Activated CD4-positive, alpha-beta memory T cell treated with anti-CD3 and anti-CD28 coated beads, Interleukin-2, amount 10 ng/mL, durations not matched to agents 7 days and 5 days (primary cell): ENCODE measurements around the gene DUSP16. TPM values are rescaled to one million over a fixed set of nuclear protein-coding genes. Genes with fewer than 3 reads are reported as not detected.

Source experiments
- CTCF ChIA-PET: fragments of 350-600 bp; sonication (Branson Sonifier 250); formaldehyde crosslinking; loops from one replicate; lab custom pipeline; 2021; ENCODE audit warnings: antibody characterized with exemption, inconsistent platforms; lab: Charles Lee
- POLR2A ChIA-PET: fragments of 350-600 bp; sonication (Branson Sonifier 250); formaldehyde crosslinking; loops from one replicate; lab custom pipeline; 2021; ENCODE audit warnings: antibody characterized with exemption; lab: Charles Lee
- DNase-seq: peaks from one replicate; pipeline ENCODE4 v3.0.0-alpha.2; 2020
- H3K27ac Mint-ChIP-seq: one replicate; pipeline ENCODE4 v1.8.0; 2021; ENCODE audit warnings: mild to moderate bottlenecking, mixed read lengths
- H3K27me3 Mint-ChIP-seq: one replicate; pipeline ENCODE4 v1.8.0; 2021; ENCODE audit warnings: mixed read lengths
- H3K36me3 Mint-ChIP-seq: one replicate; pipeline ENCODE4 v1.8.0; 2021; ENCODE audit warnings: low read depth, mixed read lengths
- H3K4me1 Mint-ChIP-seq: one replicate; pipeline ENCODE4 v1.8.0; 2021; ENCODE audit warnings: mixed read lengths
- H3K4me3 Mint-ChIP-seq: one replicate; pipeline ENCODE4 v1.8.0; 2021; ENCODE audit warnings: mild to moderate bottlenecking, mixed read lengths
- H3K9me3 Mint-ChIP-seq: one replicate; pipeline ENCODE4 v1.8.0; 2021; ENCODE audit warnings: mixed read lengths
- total RNA-seq, 2 experiments: library from RNA; stranded (reverse); gene quantifications; one replicate each; pipeline ENCODE4 v1.2.3, GENCODE V29; 2021

DUSP16 gene
- total RNA-seq, 2 experiments from 2014 or later = 77.3 to 85.2 TPM

GRCh38 chr12:12427568-12427967 is 135.1 kb downstream of the DUSP16 start:
- H3K36me3 Mint-ChIP-seq = peaks cover 46% of the 10 kb centered on the region
- no peak overlapping the region for H3K4me3 Mint-ChIP-seq
- no peak overlapping the region for H3K27ac Mint-ChIP-seq
- DNase-seq = no peak
- peaks cover 19% of the 10 kb centered on the region for H3K9me3 Mint-ChIP-seq
- ChIA-PET POLR2A (interaction anchor here (1.6 kb wide), 1 partner anchor 46 kb away, joined by 7 read pairs; no protein-coding TSS in a partner anchor), CTCF (interaction anchor here (0.7 kb wide), 1 partner anchor 410 kb away, joined by 3 read pairs; no protein-coding TSS in a partner anchor)
- H3K27me3 Mint-ChIP-seq = no peaks in the 10 kb centered on the region
- H3K4me1 Mint-ChIP-seq = peaks cover 69% of the 10 kb centered on the region

GRCh38 chr12:12425616-12426015 is 137.0 kb downstream of the DUSP16 start:
- no peaks in the 10 kb centered on the region for H3K27me3 Mint-ChIP-seq
- ChIA-PET POLR2A (interaction anchor here (1.6 kb wide), 1 partner anchor 16 kb away, joined by 4 read pairs; no protein-coding TSS in a partner anchor), CTCF (no interaction called here)
- peaks cover 56% of the 10 kb centered on the region for H3K4me1 Mint-ChIP-seq
- H3K36me3 Mint-ChIP-seq = peaks cover 54% of the 10 kb centered on the region
- no peak overlapping the region for H3K4me3 Mint-ChIP-seq
- peaks cover 29% of the 10 kb centered on the region for H3K9me3 Mint-ChIP-seq
- H3K27ac Mint-ChIP-seq = no peak overlapping the region
- no peak for DNase-seq

GRCh38 chr12:12425001-12425400 is 137.7 kb downstream of the DUSP16 start:
- no peak overlapping the region for H3K4me3 Mint-ChIP-seq
- H3K27me3 Mint-ChIP-seq = no peaks in the 10 kb centered on the region
- H3K4me1 Mint-ChIP-seq = peaks cover 54% of the 10 kb centered on the region
- DNase-seq = no peak
- H3K36me3 Mint-ChIP-seq = peaks cover 59% of the 10 kb centered on the region
- ChIA-PET POLR2A (interaction anchor here (1.6 kb wide), 1 partner anchor 17 kb away, joined by 4 read pairs; no protein-coding TSS in a partner anchor), CTCF (no interaction called here)
- H3K9me3 Mint-ChIP-seq = peaks cover 33% of the 10 kb centered on the region
- H3K27ac Mint-ChIP-seq = no peak overlapping the region

Other genes with a start within 250 kb of the DUSP16 start
- gene MANSC1, start 212.6 kb downstream of the DUSP16 start, total RNA-seq = under 1 TPM; 0.10 to 0.15 TPM
- 10 to 100 TPM; 30.9 to 32.4 TPM for gene BORCS5, start 205.8 kb downstream of the DUSP16 start, total RNA-seq
- gene CREBL2, start 49.0 kb upstream of the DUSP16 start, total RNA-seq = 10 to 100 TPM; 24.2 to 26.1 TPM
- gene GPR19, start 133.3 kb upstream of the DUSP16 start, total RNA-seq = 10 to 100 TPM; 18.6 to 20.1 TPM
- gene CDKN1B, start 154.5 kb upstream of the DUSP16 start, total RNA-seq = 100 to 1,000 TPM; 164 to 166 TPM
- gene APOLD1, start 222.8 kb upstream of the DUSP16 start, total RNA-seq = 1 to 10 TPM; 9.2 to 9.9 TPM